Measurements from ENCODE around the gene POU6F1.
"Not testable (repeated sequence)": the region's sequence is repeated elsewhere in the genome, so short reads cannot be mapped to it uniquely, and the experiment has no call there.

POU6F1 gene

GRCh38 chr12:51217968-51218606 is at the start of gene POU6F1:
POU6F1 (minus strand) TSS chr12:51218062; CDS start chr12:51206836, 11,226 bp downstream.
- peak; percentile 27 to 41 for DNase-seq (ENCODE audit: low read depth in 2 of 2, low spot score in 1 of 2)

GRCh38 chr12:51265024-51265423 is 47.2 kb upstream of the POU6F1 start:
- no peak for DNase-seq (ENCODE audit: low read depth in 2 of 2, low spot score in 1 of 2)

- no peak for DNase-seq (ENCODE audit: low read depth in 2 of 2, low spot score in 1 of 2)
Observed at GRCh38 chr12:51264297-51264696, 46.4 kb upstream of the POU6F1 start.

- no peak for DNase-seq (ENCODE audit: low read depth in 2 of 2, low spot score in 1 of 2)
Observed at GRCh38 chr12:51263341-51263740, 45.5 kb upstream of the POU6F1 start.

GRCh38 chr12:51262758-51263177 is 44.9 kb upstream of the POU6F1 start:
- DNase-seq (ENCODE audit: low read depth in 2 of 2, low spot score in 1 of 2): no peak

GRCh38 chr12:51259600-51259999 is 41.7 kb upstream of the POU6F1 start:
- DNase-seq (ENCODE audit: low read depth in 2 of 2, low spot score in 1 of 2): not testable (repeated sequence)

GRCh38 chr12:51254536-51254935 is 36.7 kb upstream of the POU6F1 start:
- DNase-seq (ENCODE audit: low read depth in 2 of 2, low spot score in 1 of 2): no peak

GRCh38 chr12:51253276-51253675 is 35.4 kb upstream of the POU6F1 start:
- no peak for DNase-seq (ENCODE audit: low read depth in 2 of 2, low spot score in 1 of 2)

GRCh38 chr12:51247523-51248206 is 29.8 kb upstream of the POU6F1 start:
- no peak for DNase-seq (ENCODE audit: low read depth in 2 of 2, low spot score in 1 of 2)

GRCh38 chr12:51246254-51246853 is 28.5 kb upstream of the POU6F1 start:
- DNase-seq (ENCODE audit: low read depth in 2 of 2, low spot score in 1 of 2): peak in 1 of 2 donors; percentile 4

GRCh38 chr12:51245476-51246253 is 27.8 kb upstream of the POU6F1 start:
- no peak for DNase-seq (ENCODE audit: low read depth in 2 of 2, low spot score in 1 of 2)

- DNase-seq (ENCODE audit: low read depth in 2 of 2, low spot score in 1 of 2): no peak
Observed at GRCh38 chr12:51244269-51244668, 26.4 kb upstream of the POU6F1 start.

- no peak for DNase-seq (ENCODE audit: low read depth in 2 of 2, low spot score in 1 of 2)
Observed at GRCh38 chr12:51242876-51243275, 25.0 kb upstream of the POU6F1 start.

GRCh38 chr12:51242120-51242519 is 24.3 kb upstream of the POU6F1 start:
- no peak for DNase-seq (ENCODE audit: low read depth in 2 of 2, low spot score in 1 of 2)

- no peak for DNase-seq (ENCODE audit: low read depth in 2 of 2, low spot score in 1 of 2)
Observed at GRCh38 chr12:51240971-51241370, 23.1 kb upstream of the POU6F1 start.

- DNase-seq (ENCODE audit: low read depth in 2 of 2, low spot score in 1 of 2): peak; percentile 77 to 91
Observed at GRCh38 chr12:51238510-51239334, 20.9 kb upstream of the POU6F1 start, which contains the start of gene DAZAP2. DAZAP2 (plus strand) TSS chr12:51238826; CDS start chr12:51238908, 82 bp downstream.

- no peak for DNase-seq (ENCODE audit: low read depth in 2 of 2, low spot score in 1 of 2)
Observed at GRCh38 chr12:51238037-51238509, 20.2 kb upstream of the POU6F1 start.

GRCh38 chr12:51234530-51234929 is 16.7 kb upstream of the POU6F1 start:
- no peak for DNase-seq (ENCODE audit: low read depth in 2 of 2, low spot score in 1 of 2)

- no peak for DNase-seq (ENCODE audit: low read depth in 2 of 2, low spot score in 1 of 2)
Observed at GRCh38 chr12:51232642-51233041, 14.8 kb upstream of the POU6F1 start.

- DNase-seq (ENCODE audit: low read depth in 2 of 2, low spot score in 1 of 2): no peak
Observed at GRCh38 chr12:51229116-51229809, 11.4 kb upstream of the POU6F1 start.
